K562 (cell line): ENCODE data around the gene SLC1A2. TPM values are rescaled to one million over a fixed set of nuclear protein-coding genes. Genes with fewer than 3 reads are reported as not detected.
A peak's percentile ranks its signal among the peaks of the same experiment; 100 is the strongest.

ENCODE experiments used
- ATAC-seq: fragments of 200-7000 bp; cut with Tn5 transposase; 3 replicates; pipeline ENCODE4 v1.9.1; 2020; ENCODE audit warnings: moderate library complexity
- BruUV-seq: library from RNA; stranded (reverse); fragments of 400-500 nt; replicated peaks from 2 replicates; lab custom pipeline; 2021; lab: Mats Ljungman, UMichigan
- CTCF ChIA-PET: fragments of 300-600 bp; formaldehyde crosslinking; extraction: SDS; loops from one replicate; lab custom pipeline; 2021; ENCODE audit warnings: low intra/inter-chr PET ratio; lab: Yijun Ruan, JAX
- POLR2A ChIA-PET: fragments of 300-600, 350-650 bp; sonication (Branson Sonifier 250); formaldehyde crosslinking; extraction: SDS; loops from one replicate; lab custom pipeline; 2021; ENCODE audit warnings: antibody characterized with exemption, inconsistent platforms; lab: Yijun Ruan, JAX
- DNase-seq, 4 experiments: peaks; one replicate each; pipeline versions ENCODE4 v3.0.0 to v3.0.0-alpha.2; 2011 to 2018; ENCODE audit warnings: low spot score in 3 of 4, mixed read lengths in 3 of 4; ENCODE audit errors: extremely low read depth in 1 of 4
- FAIRE-seq: peaks from 2 replicates; lab custom pipeline; 2011; peaks lifted over from hg19 to GRCh38; lab: Jason Lieb, UNC
- H2AFZ ChIP-seq: 2 replicates; pipeline ENCODE4 v1.6.0; 2011; ENCODE audit warnings: low read depth, low read length, control low read depth, inconsistent platforms
- H3K27ac ChIP-seq: fragments of 200-600 bp; 3 replicates; pipeline ENCODE4 v1.8.0; 2011; ENCODE audit warnings: low read depth, mild to moderate bottlenecking, control low read depth, inconsistent platforms, low read length, moderate library complexity, mixed read lengths; ENCODE audit errors: extremely low read depth
- H3K27me3 ChIP-seq, 2 experiments: fragments of 300-600 bp in 1 of 2; 2 replicates in 1 of 2; 3 replicates in 1 of 2; pipeline versions ENCODE4 v1.6.0 to v1.8.0; 2011; ENCODE audit warnings: inconsistent platforms in 2 of 2, low read length in 2 of 2, mild to moderate bottlenecking in 1 of 2, mixed read lengths in 1 of 2, moderate library complexity in 1 of 2; ENCODE audit not compliant: control insufficient read depth in 2 of 2, insufficient read depth in 2 of 2
- H3K36me3 ChIP-seq: fragments of 300-600 bp; 3 replicates; pipeline ENCODE4 v1.8.0; 2011; ENCODE audit warnings: mild to moderate bottlenecking, low read length, inconsistent platforms; ENCODE audit not compliant: control insufficient read depth, insufficient read depth
- H3K4me1 ChIP-seq, 2 experiments: fragments of 200-600 bp in 1 of 2; replicated peaks in 1 of 2; 2 replicates in 1 of 2; 3 replicates in 1 of 2; pipeline versions ENCODE4 v1.5.1 to v1.8.0; 2011; ENCODE audit warnings: inconsistent platforms in 2 of 2, low read length in 2 of 2, mild to moderate bottlenecking in 1 of 2, mixed read lengths in 1 of 2, moderate library complexity in 1 of 2; ENCODE audit not compliant: control insufficient read depth in 2 of 2, insufficient read depth in 2 of 2
- H3K4me2 ChIP-seq: 2 replicates; pipeline ENCODE4 v1.6.1; 2011; ENCODE audit warnings: low read length, control low read depth, inconsistent platforms, mixed read lengths; ENCODE audit not compliant: insufficient read depth
- H3K4me3 ChIP-seq: fragments of 200-600 bp; sonication (generic), shearing (Covaris generic); 2 replicates; pipeline ENCODE4 v1.5.1; 2016; ENCODE audit warnings: control low read depth, inconsistent platforms
- H3K79me2 ChIP-seq: fragments of 200-600 bp; 3 replicates; pipeline ENCODE4 v1.8.0; 2011; ENCODE audit warnings: low read length, inconsistent platforms; ENCODE audit not compliant: control insufficient read depth, insufficient read depth
- H3K9ac ChIP-seq, 2 experiments: 2 replicates each; pipeline versions ENCODE4 v1.6.0 to v1.6.1; 2011; ENCODE audit warnings: low read depth in 2 of 2, low read length in 2 of 2, control low read depth in 1 of 2, inconsistent platforms in 1 of 2, mild to moderate bottlenecking in 1 of 2, mixed read lengths in 1 of 2; ENCODE audit not compliant: insufficient read depth in 1 of 2
- H3K9me1 ChIP-seq: one replicate; pipeline ENCODE4 v1.6.0; 2011; ENCODE audit warnings: inconsistent platforms, mild to moderate bottlenecking, low read length, moderate library complexity; ENCODE audit not compliant: control insufficient read depth, insufficient read depth
- H3K9me3 ChIP-seq: replicated peaks from 2 replicates; pipeline ENCODE4 v1.5.1; 2011; ENCODE audit warnings: low read depth, low read length, inconsistent platforms; ENCODE audit not compliant: control insufficient read depth, insufficient read depth
- H4K20me1 ChIP-seq: replicated peaks from 2 replicates; pipeline ENCODE4 v1.6.1; 2011; ENCODE audit warnings: low read length, inconsistent platforms, mixed read lengths; ENCODE audit not compliant: control insufficient read depth, insufficient read depth
- FOXJ2 ChIP-seq: fragments of 200-800 bp; sonication (Bioruptor generic); IDR thresholded peaks from 2 replicates; pipeline ENCODE4 v1.6.1; 2016; ENCODE audit warnings: missing genetic modification characterization, missing compliant biosample characterization
- HMBOX1 ChIP-seq: sonication (generic); IDR thresholded peaks from 2 replicates; pipeline ENCODE4 v1.6.1; 2016
- SIN3A ChIP-seq, 2 experiments: fragments of 150-350 bp in 1 of 2; IDR thresholded peaks; 2 replicates each; pipeline ENCODE4 v1.6.1; 2011 to 2016; ENCODE audit warnings: borderline replicate concordance in 2 of 2, low read depth in 2 of 2, low read length in 2 of 2, mild to moderate bottlenecking in 2 of 2, moderate library complexity in 2 of 2; ENCODE audit not compliant: control insufficient read depth in 1 of 2
- TAF9B ChIP-seq: fragments of 450-650 bp; IDR thresholded peaks from 2 replicates; pipeline ENCODE4 v1.6.1; 2018; ENCODE audit warnings: mild to moderate bottlenecking; ENCODE audit not compliant: partially characterized antibody
- ZNF277 ChIP-seq: fragments of 250-450 bp; sonication (Bioruptor Pico); IDR thresholded peaks from 2 replicates; pipeline ENCODE4 v1.8.0; 2022; ENCODE audit warnings: inconsistent platforms, mild to moderate bottlenecking, moderate library complexity, borderline replicate concordance
- ZNF584 ChIP-seq: fragments of 200-800 bp; sonication (Bioruptor generic); IDR thresholded peaks from 2 replicates; pipeline ENCODE4 v1.6.1; 2016; ENCODE audit warnings: low read depth, mild to moderate bottlenecking, missing genetic modification characterization, missing compliant biosample characterization
- WGBS: fragments of 100-300 bp; shearing (Covaris generic); methylation state at CpG from one replicate; pipeline ENCODE4 v1.1.6; 2016; ENCODE audit warnings: low coverage, mixed read lengths; ENCODE audit not compliant: insufficient coverage; ENCODE audit errors: missing lambda C conversion rate; 5-methylcytosine and 5-hydroxymethylcytosine counted together
- in situ Hi-C: fragments of 300-500 bp; cut with MboI; formaldehyde crosslinking; loops from 4 replicates; pipeline ENCODE4 v1.15.0; 2018; ENCODE audit warnings: inconsistent platforms, mixed read lengths
- intact Hi-C: fragments of 100-400 bp; cut with micrococcal nuclease; formaldehyde crosslinking; loops from 2 replicates; pipeline ENCODE4 v1.14.2; 2022
- polyA plus RNA-seq, 8 experiments: library from polyadenylated mRNA; depleted of rRNA in 4 of 8; stranded (reverse) in 5 of 8; unstranded in 3 of 8; fragments of >200 nt; fragmentation: Nextera tagmentation in 2 of 8; fragmentation: Illumina TruSeq in 1 of 8; extraction: Ambion mirVana in 2 of 8; extraction: Trizol in 1 of 8; gene quantifications; 2 replicates each; pipeline versions ENCODE4 v1.2.1 to v1.2.3, GENCODE V29; 2011 to 2014; ENCODE audit warnings: inconsistent platforms in 1 of 8, missing spikeins in 1 of 8
- total RNA-seq, 7 experiments: library from RNA; depleted of rRNA in 6 of 7; stranded (reverse); fragments of >200 nt in 6 of 7; fragmentation: Illumina TruSeq in 2 of 7; extraction: Trizol in 2 of 7; gene quantifications; 2 replicates each; pipeline versions ENCODE4 v1.2.1 to v1.2.3, GENCODE V29; 2011 to 2021; ENCODE audit warnings: low replicate concordance in 1 of 7

Gene SLC1A2
- total and polyA plus RNA-seq, 9 of the 15 experiments (the other 6 are each of a cell fraction or from before 2014, with no cell fraction given) = 0.03 to 0.07 (median 0.04) TPM; not detected in 5

- Histone ChIP-seq H3K9me3 (no peaks in the 10 kb centered on the region), H4K20me1 (no peaks in the 10 kb centered on the region), H3K9me1 (no peaks in the 10 kb centered on the region), H2AFZ (no peak overlapping the region), H3K4me3 (no peak overlapping the region), H3K4me2 (no peak overlapping the region), H3K9ac (no peak overlapping the region), H3K27me3 (no peaks in the 10 kb centered on the region), H3K79me2 (no peaks in the 10 kb centered on the region), H3K36me3 (no peaks in the 10 kb centered on the region), H3K4me1 (peaks cover 0 to 32% of the 10 kb centered on the region in 2 experiments; a peak in 3 of 5 replicates), H3K27ac (no peak overlapping the region)
- DNase-seq (no peak), FAIRE-seq (no peak), ATAC-seq (no peak)
- intact Hi-C loops (no loop called here), in situ Hi-C loops (no loop called here)
- no TSS peak for BruUV-seq
- CTCF ChIA-PET = no interaction called here
- TF ChIP-seq ZNF584 (CRISPR knock-in tag) (0 out of 2 replicates have a peak, but pooled peaks have one; percentile 57), ZNF277 (CRISPR knock-in tag) (no peak), TAF9B (no peak), HMBOX1 (no peak), FOXJ2 (tag) (no peak), SIN3A (IDR thresholded peaks at IDR 0.05; ENCODE audit: borderline replicate concordance in 2 of 2, control insufficient read depth in 1 of 2, low read depth in 2 of 2, low read length in 2 of 2) (no peak)
- POLR2A ChIA-PET = interaction anchor here (0.9 kb wide), 1 partner anchor 11 kb away, joined by 4 read pairs; no protein-coding TSS in a partner anchor
- WGBS = 13% methylated on average over 3 of the region's 3 CpGs
Observed at GRCh38 chr11:35340071-35340470, 79.3 kb downstream of the SLC1A2 start.
